Hepatocyte (in vitro differentiated cells): Measurements from ENCODE around the gene SYTL3. TPM values are rescaled to one million over a fixed set of nuclear protein-coding genes. Genes with fewer than 3 reads are reported as not detected.

Source experiments
- DNase-seq: peaks from one replicate; pipeline ENCODE4 v3.0.0-alpha.2; 2016; ENCODE audit warnings: low spot score
- H2AFZ ChIP-seq: fragments of 200-600 bp; sonication (generic); 2 replicates; pipeline ENCODE4 v1.6.0; 2016; ENCODE audit warnings: antibody characterized with exemption, mild to moderate bottlenecking
- H3K27ac ChIP-seq: fragments of 200-600 bp; sonication (generic); 2 replicates; pipeline ENCODE4 v1.5.1; 2016; ENCODE audit warnings: mild to moderate bottlenecking
- H3K27me3 ChIP-seq: fragments of 200-600 bp; sonication (generic); 2 replicates; pipeline ENCODE4 v1.6.1; 2016
- H3K36me3 ChIP-seq: fragments of 200-600 bp; sonication (generic); replicated peaks from 2 replicates; pipeline ENCODE4 v1.5.1; 2016; ENCODE audit warnings: low read depth; ENCODE audit not compliant: insufficient read depth
- H3K4me1 ChIP-seq: fragments of 200-600 bp; sonication (generic); 2 replicates; pipeline ENCODE4 v1.5.1; 2016; ENCODE audit warnings: mild to moderate bottlenecking, moderate library complexity; ENCODE audit not compliant: insufficient read depth
- H3K4me2 ChIP-seq: fragments of 200-600 bp; sonication (generic); 2 replicates; pipeline ENCODE4 v1.6.0; 2016
- H3K4me3 ChIP-seq: fragments of 200-600 bp; sonication (generic); 2 replicates; pipeline ENCODE4 v1.5.1; 2016; ENCODE audit warnings: mild to moderate bottlenecking
- H3K79me2 ChIP-seq: fragments of 200-600 bp; sonication (generic); 2 replicates; pipeline ENCODE4 v1.6.0; 2017; ENCODE audit warnings: mild to moderate bottlenecking
- H3K9me2 ChIP-seq: fragments of 200-600 bp; sonication (generic); replicated peaks from 2 replicates; pipeline ENCODE4 v1.6.0; 2017; ENCODE audit warnings: mild to moderate bottlenecking; ENCODE audit not compliant: insufficient read depth
- H3K9me3 ChIP-seq: fragments of 200-600 bp; sonication (generic); 2 replicates; pipeline ENCODE4 v1.5.1; 2016; ENCODE audit warnings: low read depth, mild to moderate bottlenecking
- H4K20me1 ChIP-seq: fragments of 200-600 bp; sonication (generic); 2 replicates; pipeline ENCODE4 v1.6.0; 2016; ENCODE audit warnings: mild to moderate bottlenecking; ENCODE audit not compliant: insufficient read depth, poor library complexity, severe bottlenecking
- CTCF ChIP-seq: fragments of 200-600 bp; sonication (generic); IDR thresholded peaks from 2 replicates; pipeline ENCODE4 v1.5.1; 2016; ENCODE audit warnings: antibody characterized with exemption, mild to moderate bottlenecking; ENCODE audit not compliant: poor library complexity
- EZH2 ChIP-seq: fragments of 200-600 bp; sonication (generic); IDR thresholded peaks from 2 replicates; pipeline ENCODE4 v1.6.1; 2016; ENCODE audit warnings: antibody characterized with exemption, mild to moderate bottlenecking, borderline replicate concordance
- EZH2phosphoT487 ChIP-seq: fragments of 200-600 bp; sonication (generic); IDR thresholded peaks from one replicate; pipeline ENCODE4 v1.6.1; 2018; ENCODE audit warnings: antibody characterized with exemption, mild to moderate bottlenecking, low read depth, moderate library complexity; ENCODE audit not compliant: unreplicated experiment, severe bottlenecking
- WGBS: methylation state at CpG from one replicate; pipeline ENCODE4 v1.1.6; 2016; ENCODE audit warnings: low lambda C conversion rate; ENCODE audit errors: missing lambda C conversion rate; 5-methylcytosine and 5-hydroxymethylcytosine counted together
- polyA plus RNA-seq: library from polyadenylated mRNA; unstranded; fragments of >200 nt; fragmentation: Nextera tagmentation; extraction: Ambion mirVana; gene quantifications from 2 replicates; pipeline ENCODE4 v1.2.1, GENCODE V29; 2016
- total RNA-seq: library from RNA; depleted of rRNA; stranded (reverse); fragments of >200 nt; gene quantifications from 2 replicates; pipeline ENCODE4 v1.2.3, GENCODE V29; 2014

The SYTL3 gene
- total and polyA plus RNA-seq, 2 experiments from 2014 or later: 1.4 to 1.5 TPM

- H3K36me3 ChIP-seq: no peaks in the 10 kb centered on the region
- 91% methylated on average over 17 of the region's 17 CpGs for WGBS
These were observed 21.3 kb upstream of the SYTL3 start for GRCh38 chr6:158628542-158628941.

GRCh38 chr6:158629367-158630221 is 20.3 kb upstream of the SYTL3 start:
- WGBS: 77% methylated on average over 20 of the region's 20 CpGs
- no peak for DNase-seq
- H4K20me1 ChIP-seq: no peaks in the 10 kb centered on the region
- TF ChIP-seq EZH2 (no peak), CTCF (peak; percentile 22)
- H3K4me1 ChIP-seq: peaks cover 11% of the 10 kb centered on the region
- no peak overlapping the region for H3K4me2 ChIP-seq
- H3K36me3 ChIP-seq: no peaks in the 10 kb centered on the region
- no peaks in the 10 kb centered on the region for H3K9me2 ChIP-seq
- no peak overlapping the region for H3K27ac ChIP-seq
- H3K4me3 ChIP-seq: no peak overlapping the region
- no peaks in the 10 kb centered on the region for H3K79me2 ChIP-seq
- no peak overlapping the region for H2AFZ ChIP-seq
- H3K27me3 ChIP-seq: no peaks in the 10 kb centered on the region
- no peaks in the 10 kb centered on the region for H3K9me3 ChIP-seq

More at GRCh38 chr6:158628542-158628941, 21.3 kb upstream of the SYTL3 start:
- no peaks in the 10 kb centered on the region for H3K79me2 ChIP-seq
- H3K4me3 ChIP-seq: no peak overlapping the region
- H4K20me1 ChIP-seq: no peaks in the 10 kb centered on the region
- no peaks in the 10 kb centered on the region for H3K27me3 ChIP-seq
- H3K4me2 ChIP-seq: no peak overlapping the region
- H3K9me2 ChIP-seq: no peaks in the 10 kb centered on the region
- no peak overlapping the region for H3K27ac ChIP-seq
- no peaks in the 10 kb centered on the region for H3K9me3 ChIP-seq
- H3K4me1 ChIP-seq: peaks cover 11% of the 10 kb centered on the region
- DNase-seq: no peak
- H2AFZ ChIP-seq: no peak overlapping the region
- no peak for TF ChIP-seq EZH2
- no peak for TF ChIP-seq EZH2phosphoT487
- TF ChIP-seq CTCF: no peak

- Histone ChIP-seq H2AFZ (no peak overlapping the region), H3K9me3 (no peaks in the 10 kb centered on the region), H4K20me1 (no peaks in the 10 kb centered on the region), H3K79me2 (no peaks in the 10 kb centered on the region), H3K36me3 (no peaks in the 10 kb centered on the region), H3K27ac (peak overlapping the region; percentile 76), H3K4me3 (no peak overlapping the region), H3K9me2 (no peaks in the 10 kb centered on the region), H3K4me1 (peaks cover 11% of the 10 kb centered on the region), H3K27me3 (no peaks in the 10 kb centered on the region), H3K4me2 (no peak overlapping the region)
- TF ChIP-seq CTCF (no peak), EZH2phosphoT487 (no peak), EZH2 (no peak)
- 83% methylated on average over 19 of the region's 19 CpGs for WGBS
- no peak for DNase-seq
These were observed 18.8 kb upstream of the SYTL3 start for GRCh38 chr6:158630938-158631616.
